ENCODE data around the gene SERPIND1.

SERPIND1 gene

DNA sequence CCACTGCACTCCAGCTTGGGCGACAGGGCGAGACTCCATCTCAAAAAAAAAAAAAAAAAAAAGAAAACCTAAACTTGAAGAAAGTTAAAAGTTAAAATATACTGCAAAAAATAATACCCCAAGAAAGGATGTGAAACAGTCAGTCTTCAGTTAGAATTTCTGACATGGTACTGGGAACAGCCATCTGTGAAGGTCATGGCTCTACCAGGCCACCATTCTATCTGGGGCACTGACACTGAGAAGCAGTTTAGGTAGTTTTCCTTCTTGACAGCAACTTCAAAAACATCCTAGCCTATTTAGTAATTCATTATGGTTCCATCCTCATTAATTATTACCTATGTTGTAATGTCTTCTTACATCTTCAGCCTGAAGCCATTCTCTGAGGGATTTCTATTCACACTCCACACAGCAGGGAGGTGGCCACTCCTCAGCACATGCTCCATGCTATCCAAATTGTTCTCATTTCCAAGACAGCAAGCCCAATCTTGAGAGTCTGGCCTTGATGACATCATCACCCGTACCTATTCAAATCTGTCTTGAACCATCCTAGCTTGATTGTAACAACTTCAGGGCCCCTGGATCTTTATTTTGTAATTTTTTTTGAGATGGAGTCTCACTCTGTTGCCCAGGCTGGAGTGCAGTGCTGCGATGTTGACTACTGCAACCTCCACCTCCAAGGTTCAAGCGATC, 38.2 kb downstream of the SERPIND1 start:
- H3K4me1 Mint-ChIP-seq = no peaks in the 10 kb centered on the region
- no peak for DNase-seq
- TF ChIP-seq, protein P1, sequence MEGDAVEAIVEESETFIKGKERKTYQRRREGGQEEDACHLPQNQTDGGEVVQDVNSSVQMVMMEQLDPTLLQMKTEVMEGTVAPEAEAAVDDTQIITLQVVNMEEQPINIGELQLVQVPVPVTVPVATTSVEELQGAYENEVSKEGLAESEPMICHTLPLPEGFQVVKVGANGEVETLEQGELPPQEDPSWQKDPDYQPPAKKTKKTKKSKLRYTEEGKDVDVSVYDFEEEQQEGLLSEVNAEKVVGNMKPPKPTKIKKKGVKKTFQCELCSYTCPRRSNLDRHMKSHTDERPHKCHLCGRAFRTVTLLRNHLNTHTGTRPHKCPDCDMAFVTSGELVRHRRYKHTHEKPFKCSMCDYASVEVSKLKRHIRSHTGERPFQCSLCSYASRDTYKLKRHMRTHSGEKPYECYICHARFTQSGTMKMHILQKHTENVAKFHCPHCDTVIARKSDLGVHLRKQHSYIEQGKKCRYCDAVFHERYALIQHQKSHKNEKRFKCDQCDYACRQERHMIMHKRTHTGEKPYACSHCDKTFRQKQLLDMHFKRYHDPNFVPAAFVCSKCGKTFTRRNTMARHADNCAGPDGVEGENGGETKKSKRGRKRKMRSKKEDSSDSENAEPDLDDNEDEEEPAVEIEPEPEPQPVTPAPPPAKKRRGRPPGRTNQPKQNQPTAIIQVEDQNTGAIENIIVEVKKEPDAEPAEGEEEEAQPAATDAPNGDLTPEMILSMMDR (IDR thresholded peaks at IDR 0.05) = no peak
- peaks cover 4% of the 10 kb centered on the region for H3K27me3 Mint-ChIP-seq (ENCODE audit: low read depth, poor library complexity)
- H3K4me3 Mint-ChIP-seq = no peak overlapping the region
- H3K27ac Mint-ChIP-seq = no peak overlapping the region
- no peaks in the 10 kb centered on the region for H3K9me3 Mint-ChIP-seq
- H3K36me3 Mint-ChIP-seq (ENCODE audit: low read depth) = peaks cover 71% of the 10 kb centered on the region

DNA sequence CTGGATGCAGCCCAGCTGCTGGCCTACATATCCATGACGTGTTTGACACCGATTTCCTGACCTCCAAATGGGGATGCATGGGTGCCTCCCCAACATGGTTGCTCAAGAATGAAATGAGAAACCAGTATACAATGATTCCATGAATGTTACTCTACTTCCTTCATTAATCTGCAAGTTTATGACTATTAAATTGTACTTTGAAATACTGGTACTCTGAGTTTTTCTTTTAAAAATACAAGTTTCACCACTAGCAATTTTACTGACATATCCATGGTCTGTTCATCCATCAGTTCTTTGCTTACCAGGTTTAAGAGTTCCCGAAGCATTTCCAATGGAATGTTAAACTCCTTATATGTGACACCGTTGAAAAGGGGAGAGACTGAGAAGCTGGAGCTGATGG, 39.1 kb downstream of the SERPIND1 start:
- Mint-ChIP-seq H3K9me3 (no peaks in the 10 kb centered on the region), H3K4me3 (no peak overlapping the region), H3K36me3 (ENCODE audit: low read depth) (peaks cover 64% of the 10 kb centered on the region)

DNA sequence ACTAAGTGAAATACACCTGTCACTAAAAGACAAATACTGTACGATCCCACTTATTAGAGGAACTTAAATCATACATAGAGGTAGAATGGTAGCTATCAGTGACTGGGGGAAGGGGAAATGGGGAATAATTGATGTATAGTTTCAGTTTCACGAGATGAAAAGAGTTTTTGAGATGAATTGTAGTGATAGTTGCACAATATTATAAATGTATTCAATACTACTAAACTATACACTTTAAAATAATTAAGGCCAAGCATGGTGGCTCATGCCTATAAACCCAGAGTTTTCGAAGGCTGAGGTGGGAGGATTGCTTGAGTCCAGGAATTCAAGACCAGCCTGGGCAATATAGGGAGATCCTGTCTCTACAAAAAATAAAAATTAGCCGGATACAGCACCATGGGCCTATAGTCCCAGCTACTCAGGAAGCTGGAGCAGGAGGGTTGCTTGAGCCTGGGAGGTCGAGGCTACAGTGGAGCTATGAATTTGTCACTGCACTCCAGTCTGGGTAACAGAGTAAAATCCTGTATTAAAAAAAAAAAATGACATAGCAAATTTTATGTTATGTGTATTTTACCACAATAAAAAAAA, 40.4 kb downstream of the SERPIND1 start:
- no peak overlapping the region for H3K4me3 Mint-ChIP-seq
- H3K4me1 Mint-ChIP-seq = no peaks in the 10 kb centered on the region
- H3K9me3 Mint-ChIP-seq = no peaks in the 10 kb centered on the region
- H3K27me3 Mint-ChIP-seq (ENCODE audit: low read depth, poor library complexity) = no peaks in the 10 kb centered on the region
- no peak for DNase-seq
- no peak overlapping the region for H3K27ac Mint-ChIP-seq
- H3K36me3 Mint-ChIP-seq (ENCODE audit: low read depth) = peaks cover 61% of the 10 kb centered on the region
- TF ChIP-seq, protein P1 (IDR thresholded peaks at IDR 0.05) = no peak

More for the DNA sequence above, 39.1 kb downstream of the SERPIND1 start:
- no peak for DNase-seq
- TF ChIP-seq, protein P1 (IDR thresholded peaks at IDR 0.05) = no peak
- Mint-ChIP-seq H3K27me3 (ENCODE audit: low read depth, poor library complexity) (peaks cover 4% of the 10 kb centered on the region), H3K27ac (no peak overlapping the region), H3K4me1 (no peaks in the 10 kb centered on the region)

DNA sequence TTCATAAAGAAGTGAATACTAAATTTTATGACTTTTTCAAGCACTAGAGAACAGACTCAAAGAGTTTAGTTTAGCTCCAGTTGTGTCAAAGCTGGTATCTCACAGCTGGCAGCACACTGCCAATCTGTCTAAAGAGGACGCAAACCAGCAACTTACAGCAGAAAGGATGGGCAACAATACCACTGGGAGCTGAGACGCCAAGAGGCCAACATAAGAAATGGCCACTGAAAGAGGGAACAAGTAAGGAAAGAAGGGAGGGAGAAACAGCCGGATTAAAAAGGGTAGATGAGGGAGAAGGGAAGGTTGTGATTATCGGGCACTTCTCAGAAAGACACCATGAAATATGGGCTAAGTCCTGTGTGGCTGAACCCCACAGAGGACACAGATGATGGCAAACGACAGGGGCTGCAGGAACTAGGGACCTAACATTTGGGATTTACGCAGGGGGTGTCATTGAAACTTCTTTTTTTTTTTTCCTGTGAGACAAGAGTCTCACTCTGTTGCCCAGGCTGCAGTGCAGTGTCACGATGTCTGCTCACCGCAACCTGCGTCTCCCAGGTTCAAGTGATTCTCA, 41.7 kb downstream of the SERPIND1 start:
- H3K9me3 Mint-ChIP-seq = no peaks in the 10 kb centered on the region
- H3K27ac Mint-ChIP-seq = no peak overlapping the region
- no peaks in the 10 kb centered on the region for H3K27me3 Mint-ChIP-seq (ENCODE audit: low read depth, poor library complexity)
- no peak overlapping the region for H3K4me3 Mint-ChIP-seq
- DNase-seq = no peak
- H3K4me1 Mint-ChIP-seq = no peaks in the 10 kb centered on the region
- peaks cover 49% of the 10 kb centered on the region for H3K36me3 Mint-ChIP-seq (ENCODE audit: low read depth)
- TF ChIP-seq, protein P1 (IDR thresholded peaks at IDR 0.05) = no peak

- Mint-ChIP-seq H3K27me3 (ENCODE audit: low read depth, poor library complexity) (no peaks in the 10 kb centered on the region), H3K4me3 (no peak overlapping the region), H3K36me3 (ENCODE audit: low read depth) (peaks cover 39% of the 10 kb centered on the region), H3K4me1 (no peaks in the 10 kb centered on the region), H3K27ac (no peak overlapping the region), H3K9me3 (no peaks in the 10 kb centered on the region)
- TF ChIP-seq, protein P1 (IDR thresholded peaks at IDR 0.05) = no peak
- DNase-seq = no peak
These were observed 42.6 kb downstream of the SERPIND1 start for GRCh38 chr22:20816559-20816958.
